Thyroid gland (tissue), 4 donors: ENCODE data around the gene ASCL5.

ENCODE experiments used
- CTCF ChIP-seq, 6 experiments: fragments of 200-600 bp in 3 of 6; fragments of 450-650 bp in 3 of 6; sonication (generic) in 3 of 6; IDR thresholded peaks; one replicate each; pipeline ENCODE4 v1.5.1; 2016 to 2019; ENCODE audit warnings: antibody characterized with exemption in 6 of 6, mild to moderate bottlenecking in 2 of 6, inconsistent platforms in 1 of 6, moderate library complexity in 1 of 6
- POLR2A ChIP-seq, 2 donors: fragments of 450-650 bp; IDR thresholded peaks; one replicate each; pipeline ENCODE4 v1.6.1; 2017; ENCODE audit warnings: antibody characterized with exemption in 2 of 2, mild to moderate bottlenecking in 2 of 2, moderate library complexity in 1 of 2

DNA sequence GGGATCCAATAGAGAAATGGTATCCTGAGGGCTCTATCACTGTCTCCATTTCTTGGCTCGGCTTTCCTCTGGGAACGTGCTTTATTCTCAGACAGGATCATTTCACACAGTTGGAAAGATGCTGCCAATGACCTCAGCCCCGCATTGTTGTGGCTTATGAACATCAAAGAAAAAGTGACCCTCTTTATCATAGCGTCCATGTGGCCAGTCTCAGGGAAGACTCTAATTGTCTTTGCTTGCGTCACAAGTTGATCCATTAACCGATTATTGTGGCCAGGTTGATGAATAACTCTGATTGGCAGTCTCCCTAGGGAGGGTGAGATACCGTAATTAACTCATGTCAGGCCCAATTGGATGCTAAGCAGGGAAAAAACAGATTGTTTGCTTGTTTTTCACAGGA is 37.7 kb upstream of the ASCL5 start:
- TF ChIP-seq CTCF (IDR thresholded peaks at IDR 0.05) = no peak
- TF ChIP-seq POLR2A (IDR thresholded peaks at IDR 0.05) = no peak
